Measurements from ENCODE around the gene ARMC7. TPM values are rescaled to one million over a fixed set of nuclear protein-coding genes. Genes with fewer than 3 reads are reported as not detected.
"Not testable (repeated sequence)": the region's sequence is repeated elsewhere in the genome, so short reads cannot be mapped to it uniquely, and the experiment has no call there.

ARMC7 gene
- total RNA-seq, 4 donors from 2014 or later: 8.2 to 41.1 (median 21.4) TPM

DNA sequence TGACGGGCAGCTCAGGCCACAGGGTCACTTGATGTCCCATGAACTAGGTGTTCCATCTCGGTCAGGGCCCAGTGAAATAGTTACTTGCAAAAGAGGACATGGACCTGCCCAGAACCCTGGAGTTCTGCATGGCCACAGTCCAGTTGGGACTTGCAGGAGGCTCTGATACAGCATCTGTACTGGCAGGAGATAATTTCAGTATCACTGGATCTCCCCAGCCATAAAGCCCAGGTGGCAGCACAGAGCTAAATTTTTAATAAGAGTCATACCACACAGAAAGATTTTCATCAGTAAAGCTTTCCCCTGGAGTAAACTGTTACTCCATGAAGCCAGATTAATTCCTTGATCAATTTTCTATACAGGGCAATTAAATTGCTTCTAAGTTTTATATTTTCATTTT is 40.0 kb upstream of the ARMC7 start:
- Histone ChIP-seq H3K9me3 (no peaks in the 10 kb centered on the region), H3K4me1 (peaks cover 8 to 16% (median 12%) of the 10 kb centered on the region in 4 donors), H3K4me3 (no peak overlapping the region), H3K27me3 (no peaks in the 10 kb centered on the region), H3K36me3 (no peaks in the 10 kb centered on the region), H3K27ac (no peak overlapping the region)
- no peak for DNase-seq
- 60 to 86% methylated on average over 1 to 2 of the region's 2 CpGs for WGBS, 2 donors (ENCODE audit: low coverage in 1 of 2)
- TF ChIP-seq POLR2A (IDR thresholded peaks at IDR 0.05): no peak
- TF ChIP-seq, protein P1, sequence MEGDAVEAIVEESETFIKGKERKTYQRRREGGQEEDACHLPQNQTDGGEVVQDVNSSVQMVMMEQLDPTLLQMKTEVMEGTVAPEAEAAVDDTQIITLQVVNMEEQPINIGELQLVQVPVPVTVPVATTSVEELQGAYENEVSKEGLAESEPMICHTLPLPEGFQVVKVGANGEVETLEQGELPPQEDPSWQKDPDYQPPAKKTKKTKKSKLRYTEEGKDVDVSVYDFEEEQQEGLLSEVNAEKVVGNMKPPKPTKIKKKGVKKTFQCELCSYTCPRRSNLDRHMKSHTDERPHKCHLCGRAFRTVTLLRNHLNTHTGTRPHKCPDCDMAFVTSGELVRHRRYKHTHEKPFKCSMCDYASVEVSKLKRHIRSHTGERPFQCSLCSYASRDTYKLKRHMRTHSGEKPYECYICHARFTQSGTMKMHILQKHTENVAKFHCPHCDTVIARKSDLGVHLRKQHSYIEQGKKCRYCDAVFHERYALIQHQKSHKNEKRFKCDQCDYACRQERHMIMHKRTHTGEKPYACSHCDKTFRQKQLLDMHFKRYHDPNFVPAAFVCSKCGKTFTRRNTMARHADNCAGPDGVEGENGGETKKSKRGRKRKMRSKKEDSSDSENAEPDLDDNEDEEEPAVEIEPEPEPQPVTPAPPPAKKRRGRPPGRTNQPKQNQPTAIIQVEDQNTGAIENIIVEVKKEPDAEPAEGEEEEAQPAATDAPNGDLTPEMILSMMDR (IDR thresholded peaks at IDR 0.05): peak; percentile 14 to 42 (median 25)
- in situ Hi-C loops (cut with MboI; ENCODE audit: low pct_ligation_motif_present in 1 of 4, low pct_unique_long_range_greater_than_20kb in 1 of 4, low sequenced_read_pairs in 3 of 4) (no loop called here), intact Hi-C loops (cut with DNase I; ENCODE audit: low total_unique reads) (loop anchor here (10.0 kb wide), 1 partner anchor 135 kb away; the partner anchor contains the start of gene NUP85)

- H3K27me3 ChIP-seq; in situ Hi-C loops (cut with MboI; ENCODE audit: low pct_ligation_motif_present in 1 of 4, low pct_unique_long_range_greater_than_20kb in 1 of 4, low sequenced_read_pairs in 3 of 4); H3K9me3 ChIP-seq; H3K27ac ChIP-seq; DNase-seq; H3K4me3 ChIP-seq; H3K36me3 ChIP-seq: not testable (repeated sequence)
- intact Hi-C loops (cut with DNase I; ENCODE audit: low total_unique reads): loop anchor here (10.0 kb wide), 1 partner anchor 133 kb away; the partner anchor contains the start of gene NUP85
- peaks cover 9 to 16% (median 12%) of the 10 kb centered on the region in 4 donors for H3K4me1 ChIP-seq
- WGBS, 2 donors (ENCODE audit: low coverage in 1 of 2): 82% methylated on average over 8 of the region's 8 CpGs
These were observed 38.1 kb upstream of the ARMC7 start for GRCh38 chr17:75071478-75072271.

- H3K36me3 ChIP-seq; H3K9me3 ChIP-seq; in situ Hi-C loops (cut with MboI; ENCODE audit: low pct_ligation_motif_present in 1 of 4, low pct_unique_long_range_greater_than_20kb in 1 of 4, low sequenced_read_pairs in 3 of 4); H3K4me3 ChIP-seq; DNase-seq; H3K27me3 ChIP-seq: not testable (repeated sequence)
- H3K27ac ChIP-seq: peak overlapping the region in 2 of 4 donors; percentile 74 to 85
- intact Hi-C loops (cut with DNase I; ENCODE audit: low total_unique reads): loop anchor here (10.0 kb wide), 1 partner anchor 132 kb away; the partner anchor contains the start of gene NUP85
- H3K4me1 ChIP-seq: peaks cover 20 to 28% (median 23%) of the 10 kb centered on the region in 4 donors
- WGBS, 2 donors (ENCODE audit: low coverage in 1 of 2): 94 to 98% methylated on average over 5 of the region's 5 CpGs
These were observed 36.9 kb upstream of the ARMC7 start for GRCh38 chr17:75072909-75073308.

GRCh38 chr17:75073618-75074047 is 36.1 kb upstream of the ARMC7 start:
- Histone ChIP-seq H3K9me3 (no peaks in the 10 kb centered on the region), H3K27me3 (no peaks in the 10 kb centered on the region), H3K4me1 (peaks cover 27 to 35% (median 30%) of the 10 kb centered on the region in 4 donors), H3K4me3 (no peak overlapping the region), H3K36me3 (no peaks in the 10 kb centered on the region), H3K27ac (peak overlapping the region; percentile 65 to 85 (median 74))
- in situ Hi-C loops (cut with MboI; ENCODE audit: low pct_ligation_motif_present in 1 of 4, low pct_unique_long_range_greater_than_20kb in 1 of 4, low sequenced_read_pairs in 3 of 4): no loop called here
- 0 to 31% methylated on average over 1 to 5 of the region's 5 CpGs for WGBS, 2 donors (ENCODE audit: low coverage in 1 of 2)
- DNase-seq: peak; percentile 53
- TF ChIP-seq, protein P1 (IDR thresholded peaks at IDR 0.05): peak in 2 of 5 experiments; percentile 16 to 19
- TF ChIP-seq POLR2A (IDR thresholded peaks at IDR 0.05): peak; percentile 34
- TF ChIP-seq POLR2AphosphoS5 (IDR thresholded peaks at IDR 0.05): peak in 2 of 3 donors; percentile 49 to 60
- no peak for TF ChIP-seq EP300 (IDR thresholded peaks at IDR 0.05; ENCODE audit: low read depth)
- intact Hi-C loops (cut with DNase I; ENCODE audit: low total_unique reads): loop anchor here (10.0 kb wide), 1 partner anchor 131 kb away; the partner anchor contains the start of gene NUP85

DNA sequence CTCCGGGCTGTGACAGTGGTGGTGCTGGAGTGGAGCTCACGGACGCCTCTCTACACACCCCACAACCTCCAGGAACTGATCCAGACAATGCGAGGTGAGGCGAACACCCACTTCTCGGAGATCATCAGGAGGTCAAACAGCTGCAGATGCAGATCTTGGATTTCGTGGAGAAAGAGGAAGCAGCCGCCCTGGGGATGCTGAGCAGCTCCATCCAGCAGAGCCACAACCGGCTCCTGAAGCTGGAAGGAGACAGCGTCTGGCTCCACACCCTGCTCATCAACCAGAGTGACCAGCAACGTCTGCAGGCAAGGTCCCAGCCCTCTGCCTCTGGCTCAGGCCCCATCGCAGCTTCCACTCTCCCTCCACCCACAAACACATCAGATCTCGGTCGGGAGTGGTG is 35.2 kb upstream of the ARMC7 start:
- in situ Hi-C loops (cut with MboI; ENCODE audit: low pct_ligation_motif_present in 1 of 4, low pct_unique_long_range_greater_than_20kb in 1 of 4, low sequenced_read_pairs in 3 of 4): no loop called here
- Histone ChIP-seq H3K36me3 (no peaks in the 10 kb centered on the region), H3K4me1 (peaks cover 32 to 44% (median 39%) of the 10 kb centered on the region in 4 donors), H3K4me3 (no peak overlapping the region), H3K9me3 (no peaks in the 10 kb centered on the region), H3K27ac (peak overlapping the region; percentile 65 to 85 (median 74)), H3K27me3 (no peaks in the 10 kb centered on the region)
- intact Hi-C loops (cut with DNase I; ENCODE audit: low total_unique reads): loop anchor here (10.0 kb wide), 1 partner anchor 130 kb away; the partner anchor contains the start of gene NUP85
- TF ChIP-seq POLR2AphosphoS5 (IDR thresholded peaks at IDR 0.05) (no peak), EP300 (IDR thresholded peaks at IDR 0.05; ENCODE audit: low read depth) (no peak)
- 56 to 83% methylated on average over 7 to 14 of the region's 14 CpGs for WGBS, 2 donors (ENCODE audit: low coverage in 1 of 2)
- no peak for DNase-seq
